UCSD-AML1 (cell line): ENCODE results near the gene DYNLRB2.
A peak's percentile ranks its signal among the peaks of the same experiment; 100 is the strongest.

ENCODE experiments used
- DNase-seq: peaks from one replicate; lab custom pipeline; 2025; ENCODE audit not compliant: unreplicated experiment; lab: John Stamatoyannopoulos, UW

The DYNLRB2 gene

GRCh38 chr16:80540516-80541305 is at the start of gene DYNLRB2:
Gene DYNLRB2, plus strand, starts transcription at chr16:80540993. Its CDS starts 84 bp downstream, at chr16:80541077.
- DNase-seq, result peak; percentile 94

DNA sequence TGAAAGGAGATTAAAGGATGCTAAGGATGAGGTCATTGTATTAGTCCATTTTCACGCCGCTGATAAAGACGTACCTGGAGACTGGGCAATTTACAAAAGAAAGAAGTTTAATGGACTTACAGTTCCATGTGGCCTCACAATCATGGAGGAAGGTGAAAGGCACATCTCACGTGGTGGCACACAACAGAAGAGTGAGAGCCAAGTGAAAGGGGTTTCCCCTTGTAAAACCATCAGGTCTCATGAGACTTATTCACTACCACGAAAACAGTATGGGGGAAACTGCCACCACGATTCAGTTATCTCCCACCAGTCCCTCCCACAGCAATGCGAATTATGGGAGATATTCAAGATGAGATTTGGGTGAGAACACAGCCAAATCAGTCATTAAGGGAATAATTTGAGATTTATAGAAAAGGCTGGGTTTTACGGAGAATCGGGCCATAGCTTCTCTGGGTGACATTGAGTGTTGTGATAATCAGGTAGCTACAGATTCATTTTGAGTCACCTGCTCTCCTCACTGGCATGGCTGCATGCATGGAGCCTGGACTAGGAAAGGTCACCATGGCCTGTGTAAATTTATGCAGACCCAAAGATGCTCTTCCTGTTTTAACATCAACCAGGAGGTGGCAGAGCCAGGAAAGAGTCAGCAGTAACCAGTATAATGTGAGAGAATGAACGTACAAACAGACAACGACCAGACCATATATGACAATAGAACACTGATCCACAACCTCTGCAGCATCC is 40.5 kb upstream of the DYNLRB2 start:
- DNase-seq, result no peak

GRCh38 chr16:80500961-80501525 is 39.8 kb upstream of the DYNLRB2 start:
- no peak for DNase-seq

DNA sequence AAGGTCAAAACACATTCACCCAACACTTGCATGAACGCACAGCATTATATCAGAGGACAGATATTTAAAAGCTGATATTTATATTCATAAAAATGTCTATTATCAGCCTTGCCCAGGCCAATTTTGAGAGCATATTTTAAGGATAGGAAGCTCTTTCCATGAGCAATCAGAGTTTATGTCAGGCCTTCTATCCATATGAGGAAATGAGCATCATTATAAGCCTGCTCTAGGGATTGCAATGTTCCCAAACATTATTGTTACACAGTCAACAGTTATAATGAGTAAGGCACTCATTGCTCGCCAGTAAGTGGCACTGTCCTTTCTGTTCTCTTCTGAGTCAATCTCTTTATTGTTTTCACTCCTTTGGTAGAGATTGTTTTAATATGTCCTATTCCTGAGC is 37.7 kb upstream of the DYNLRB2 start:
- no peak for DNase-seq

DNA sequence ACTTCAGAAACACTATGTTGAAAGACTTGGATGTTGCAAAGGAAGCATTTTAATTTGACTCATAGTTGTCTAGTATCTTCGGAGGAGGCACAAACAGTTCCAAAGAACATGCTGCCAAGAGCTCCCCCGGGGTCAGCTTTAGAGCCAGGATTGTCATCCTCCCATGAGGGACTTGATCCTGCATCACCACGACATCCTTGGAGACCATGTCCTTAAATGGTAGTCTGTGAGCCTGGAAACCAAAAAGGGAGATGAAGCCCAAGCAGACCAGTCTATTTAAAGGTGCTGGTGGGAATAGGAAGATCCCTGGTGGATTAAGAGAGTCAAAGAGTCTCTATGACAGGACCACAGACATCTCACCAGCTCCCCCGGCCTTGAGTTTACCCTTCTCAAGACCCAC is 33.3 kb upstream of the DYNLRB2 start:
- DNase-seq, result no peak

DNA sequence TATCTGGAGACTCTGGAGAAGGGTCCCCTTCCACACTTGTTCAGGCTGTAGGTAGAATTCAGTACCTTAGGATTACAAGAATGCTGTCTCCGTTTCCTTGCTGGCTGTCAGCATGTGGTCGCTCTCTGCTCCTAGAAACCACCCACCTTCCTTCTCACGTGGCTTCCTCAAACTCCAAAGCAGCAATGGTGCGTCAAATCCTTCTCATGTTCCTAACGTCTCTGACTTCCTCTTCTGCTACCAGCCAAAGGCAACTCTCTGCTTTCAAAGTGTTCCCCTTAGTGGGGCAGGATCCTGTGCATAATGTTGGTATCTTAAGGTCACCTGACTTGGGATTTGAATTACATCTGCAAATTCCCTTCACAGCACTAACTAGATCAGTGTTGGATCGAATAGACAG is 30.9 kb upstream of the DYNLRB2 start:
- peak; percentile 21 for DNase-seq

DNA sequence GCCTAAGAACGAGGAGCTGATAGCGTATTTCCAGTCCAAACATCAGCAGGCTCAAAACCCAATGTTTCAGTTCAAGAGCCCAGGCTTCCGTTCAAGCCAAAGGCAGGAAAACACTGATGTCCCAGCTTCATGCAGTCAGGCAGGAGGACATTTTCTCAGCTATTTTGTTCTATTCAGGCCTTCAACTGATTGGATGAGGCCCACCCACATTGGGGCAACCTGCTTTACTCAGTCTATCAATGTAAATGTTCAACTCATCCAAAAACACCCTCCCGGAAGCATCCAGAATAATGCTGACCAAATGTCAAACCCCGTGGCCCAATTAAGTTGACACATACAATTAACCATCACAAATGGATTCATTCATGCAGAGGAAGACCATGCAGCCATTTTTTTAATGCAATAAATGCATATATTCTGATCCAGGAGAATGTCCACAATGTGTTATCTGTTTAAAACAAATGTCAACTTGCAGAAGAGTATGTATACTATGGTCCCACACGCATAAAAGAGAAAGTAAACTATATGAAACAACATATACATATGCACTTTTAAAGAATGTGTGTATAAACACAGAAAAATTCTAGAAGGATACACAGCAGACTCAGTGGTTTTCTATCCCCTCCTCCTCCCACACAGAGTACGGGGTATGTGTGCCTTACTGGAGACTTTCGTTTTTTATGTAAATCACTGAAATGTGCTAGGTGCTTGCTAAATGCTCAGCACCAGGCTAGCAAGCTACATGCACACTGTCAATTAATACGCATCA is 28.8 kb upstream of the DYNLRB2 start:
- DNase-seq, result no peak

DNA sequence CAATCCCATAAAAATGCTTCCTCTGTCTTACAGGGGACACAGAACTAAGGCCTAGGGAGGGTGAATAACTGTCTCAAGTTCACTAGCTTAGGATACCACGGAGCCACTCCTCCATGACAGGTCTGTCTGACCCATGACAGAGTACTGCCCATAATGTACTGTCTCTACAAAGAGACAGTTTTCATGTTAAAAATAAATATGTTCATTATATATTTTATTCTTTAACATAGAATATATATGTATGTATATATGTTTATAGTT is 28.3 kb upstream of the DYNLRB2 start:
- DNase-seq, result no peak

GRCh38 chr16:80515374-80515773 is 25.4 kb upstream of the DYNLRB2 start:
- DNase-seq, result no peak

DNA sequence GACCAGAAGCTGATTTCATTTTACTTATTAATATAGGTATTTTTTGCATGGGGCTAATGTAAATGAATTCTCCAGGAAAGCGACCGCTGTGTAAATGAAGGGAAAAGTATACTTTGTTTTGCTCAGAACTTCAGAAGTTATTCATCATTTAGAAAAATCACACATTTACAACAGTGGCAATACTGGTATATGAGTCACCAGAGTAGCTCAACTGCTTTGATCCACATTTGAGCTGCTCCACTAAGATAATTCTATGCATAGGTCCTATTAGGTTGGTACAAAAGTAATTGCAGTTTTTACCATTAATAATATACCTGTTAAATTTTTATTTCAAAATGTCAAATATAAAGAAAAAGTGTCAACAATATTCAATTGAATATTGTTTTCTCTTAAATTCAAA is 22.9 kb upstream of the DYNLRB2 start:
- DNase-seq, result no peak

DNA sequence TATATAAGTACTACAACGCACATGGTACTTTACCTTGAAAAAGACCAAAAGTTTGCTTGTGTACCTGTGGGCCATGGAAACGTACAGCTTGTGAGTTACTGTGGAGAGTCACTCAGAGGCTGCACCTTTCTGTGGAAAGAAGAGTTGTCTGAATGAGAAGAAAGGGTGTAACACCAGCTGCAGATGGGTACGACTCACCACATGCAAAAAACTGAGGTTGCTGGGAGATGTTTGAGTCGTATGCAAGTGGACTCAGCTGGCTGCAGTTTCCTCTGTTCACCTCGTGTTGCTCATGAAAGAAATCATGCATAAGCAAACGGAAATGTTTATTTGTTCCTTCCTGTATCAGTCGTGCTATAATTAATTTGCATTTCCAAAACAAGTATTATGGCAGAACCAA is 22.4 kb upstream of the DYNLRB2 start:
- DNase-seq, result no peak

- no peak for DNase-seq
Measured at GRCh38 chr16:80519189-80519588, 21.6 kb upstream of the DYNLRB2 start.

DNA sequence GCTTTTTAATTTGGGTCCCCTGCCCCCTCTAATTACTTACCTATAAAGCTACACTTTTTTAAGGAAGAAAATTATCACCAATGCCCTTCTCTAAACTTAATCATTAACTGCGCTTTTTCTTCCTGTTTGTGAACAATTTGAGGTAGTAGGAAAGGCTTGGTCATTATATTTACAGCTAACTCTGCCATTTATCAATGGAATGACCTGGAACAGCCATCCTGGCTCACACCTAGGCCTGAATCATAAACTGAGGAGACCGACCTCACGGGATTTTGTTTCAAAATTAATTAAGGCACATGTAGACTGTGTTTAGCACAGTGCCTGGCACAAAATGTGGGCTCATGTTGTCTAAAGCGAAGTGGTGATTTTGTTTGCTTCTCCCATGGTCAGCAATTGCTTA is 15.4 kb upstream of the DYNLRB2 start:
- no peak for DNase-seq

DNA sequence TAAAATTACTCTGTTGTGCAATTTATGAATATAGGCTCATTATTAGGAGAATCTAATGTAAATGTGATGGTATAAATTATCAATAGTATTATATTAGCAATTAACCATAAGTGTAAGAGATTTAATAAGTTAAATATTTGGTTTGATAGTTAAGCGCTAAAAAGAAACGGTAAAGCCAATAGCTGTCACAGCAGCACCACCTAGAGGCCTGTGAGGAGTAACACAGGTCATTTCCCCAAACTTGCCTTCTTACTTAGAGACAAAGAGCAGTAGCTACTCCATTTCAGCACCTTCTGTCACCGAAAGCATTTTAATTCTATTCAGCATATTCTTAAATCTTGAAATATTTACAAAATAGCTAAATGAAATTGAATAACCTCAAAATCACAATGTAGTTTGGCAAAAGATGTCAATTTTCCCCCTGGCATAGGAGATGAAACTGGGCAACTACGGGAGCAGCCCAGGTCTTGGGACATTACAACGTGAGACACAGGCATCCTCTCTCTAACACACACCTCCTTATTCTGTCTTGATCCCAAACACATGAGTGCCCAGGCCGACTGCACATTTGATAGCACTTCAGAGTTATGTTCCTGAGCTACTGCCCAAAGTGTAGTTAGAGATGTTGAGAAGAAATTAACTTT is 14.3 kb upstream of the DYNLRB2 start:
- DNase-seq, result peak; percentile 24

DNA sequence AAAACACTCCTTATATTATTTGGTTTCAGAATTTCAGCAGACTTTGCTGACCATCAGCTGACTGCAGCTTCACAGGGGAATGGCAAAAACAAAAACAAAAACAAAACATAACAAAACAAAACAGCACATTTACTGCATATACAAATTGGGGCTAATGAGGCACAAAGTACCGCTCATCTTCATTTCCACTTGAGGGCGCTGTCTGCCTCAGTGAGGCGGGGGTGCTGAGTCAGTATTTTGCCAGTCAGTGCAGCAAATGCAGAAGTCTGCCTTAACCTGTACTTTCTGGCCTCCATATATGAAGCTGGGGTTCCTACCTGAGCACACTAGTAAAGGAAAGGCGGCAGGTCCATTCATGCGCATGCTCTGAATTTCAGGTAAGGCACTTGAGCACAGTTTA is 13.5 kb upstream of the DYNLRB2 start:
- peak; percentile 64 for DNase-seq

- no peak for DNase-seq
Measured at GRCh38 chr16:80530479-80530878, 10.3 kb upstream of the DYNLRB2 start.

GRCh38 chr16:80536238-80536637 is 4.6 kb upstream of the DYNLRB2 start:
- DNase-seq, result no peak

GRCh38 chr16:80541306-80541694 is 507 bp downstream of the DYNLRB2 start:
- no peak for DNase-seq

GRCh38 chr16:80543162-80543561 is 2.4 kb downstream of the DYNLRB2 start:
- DNase-seq, result no peak

DNA sequence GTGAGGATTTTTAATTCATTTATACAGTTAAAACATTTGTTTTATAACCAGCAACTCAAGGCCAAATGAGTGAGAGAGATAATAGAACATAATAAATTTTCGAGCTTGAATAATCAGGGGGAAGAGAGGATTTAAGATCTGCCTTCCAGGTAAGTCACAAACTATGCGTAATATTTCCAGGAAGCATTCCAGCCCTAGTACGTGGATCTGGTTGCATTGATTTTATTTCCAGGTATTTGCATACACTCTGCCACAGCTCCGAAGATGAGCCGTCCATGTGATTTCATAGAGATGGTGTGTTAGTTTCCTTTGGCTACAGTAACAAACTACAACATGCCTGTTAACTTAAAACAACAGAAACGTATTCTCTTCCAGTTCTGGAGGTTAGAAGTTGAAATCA is 3.5 kb downstream of the DYNLRB2 start:
- DNase-seq, result no peak

- DNase-seq, result no peak
Measured at GRCh38 chr16:80546249-80546648, 5.5 kb downstream of the DYNLRB2 start.
